LNCaP clone FGC (cell line): ENCODE measurements around the gene CSNK1E.
A peak's percentile ranks its signal among the peaks of the same experiment; 100 is the strongest.
"Not testable (repeated sequence)": the region's sequence is repeated elsewhere in the genome, so short reads cannot be mapped to it uniquely, and the experiment has no call there.

Experiments used
- DNase-seq: peaks from one replicate; pipeline ENCODE4 v3.0.0-alpha.2; 2011; ENCODE audit warnings: low read depth
- H3K4me3 ChIP-seq: 2 replicates; pipeline ENCODE4 v1.5.1; 2011; ENCODE audit warnings: mild to moderate bottlenecking, low read depth, low read length, control low read depth
- TF ChIP-seq, protein P1 (sequence below): IDR thresholded peaks from 2 replicates; pipeline ENCODE4 v1.5.1; 2012; ENCODE audit warnings: mild to moderate bottlenecking; ENCODE audit not compliant: control insufficient read depth, insufficient read depth; ENCODE audit errors: extremely low read depth

CSNK1E gene

GRCh38 chr22:38317122-38317994 lies at the start of gene CSNK1E:
CSNK1E (minus strand) TSS chr22:38317433; CDS start chr22:38314157, 3,276 bp downstream.
- TF ChIP-seq, protein P1, sequence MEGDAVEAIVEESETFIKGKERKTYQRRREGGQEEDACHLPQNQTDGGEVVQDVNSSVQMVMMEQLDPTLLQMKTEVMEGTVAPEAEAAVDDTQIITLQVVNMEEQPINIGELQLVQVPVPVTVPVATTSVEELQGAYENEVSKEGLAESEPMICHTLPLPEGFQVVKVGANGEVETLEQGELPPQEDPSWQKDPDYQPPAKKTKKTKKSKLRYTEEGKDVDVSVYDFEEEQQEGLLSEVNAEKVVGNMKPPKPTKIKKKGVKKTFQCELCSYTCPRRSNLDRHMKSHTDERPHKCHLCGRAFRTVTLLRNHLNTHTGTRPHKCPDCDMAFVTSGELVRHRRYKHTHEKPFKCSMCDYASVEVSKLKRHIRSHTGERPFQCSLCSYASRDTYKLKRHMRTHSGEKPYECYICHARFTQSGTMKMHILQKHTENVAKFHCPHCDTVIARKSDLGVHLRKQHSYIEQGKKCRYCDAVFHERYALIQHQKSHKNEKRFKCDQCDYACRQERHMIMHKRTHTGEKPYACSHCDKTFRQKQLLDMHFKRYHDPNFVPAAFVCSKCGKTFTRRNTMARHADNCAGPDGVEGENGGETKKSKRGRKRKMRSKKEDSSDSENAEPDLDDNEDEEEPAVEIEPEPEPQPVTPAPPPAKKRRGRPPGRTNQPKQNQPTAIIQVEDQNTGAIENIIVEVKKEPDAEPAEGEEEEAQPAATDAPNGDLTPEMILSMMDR = no peak
- DNase-seq = no peak
- H3K4me3 ChIP-seq = peak within 1 kb of the TSS; percentile 79

GRCh38 chr22:38365829-38366228 lies 48.6 kb upstream of the CSNK1E start:
- not testable (repeated sequence) for H3K4me3 ChIP-seq, DNase-seq

- DNase-seq, H3K4me3 ChIP-seq: not testable (repeated sequence)
Measured at GRCh38 chr22:38365174-38365573, 47.9 kb upstream of the CSNK1E start.

- not testable (repeated sequence) for DNase-seq, H3K4me3 ChIP-seq
Measured at GRCh38 chr22:38360560-38360959, 43.3 kb upstream of the CSNK1E start.

DNA sequence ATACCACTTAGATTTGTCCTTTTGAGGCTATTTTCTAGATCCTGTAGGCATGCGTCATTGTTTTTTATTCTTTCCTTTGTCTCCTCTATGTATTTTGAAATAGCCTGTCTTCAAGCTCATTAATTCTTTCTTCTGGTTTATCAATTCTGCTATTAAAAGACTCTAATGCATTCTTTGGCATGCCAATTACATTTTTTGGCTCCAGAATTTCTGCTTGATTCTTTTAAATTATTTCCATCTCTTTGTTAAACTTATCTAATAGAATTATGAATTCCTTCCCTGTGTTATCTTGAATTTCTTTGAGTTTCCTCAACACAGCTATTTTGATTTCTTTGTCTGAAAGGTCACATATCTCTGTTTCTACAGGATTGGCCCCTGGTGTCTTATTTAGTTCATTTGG lies 42.6 kb upstream of the CSNK1E start:
- DNase-seq, H3K4me3 ChIP-seq: not testable (repeated sequence)

DNA sequence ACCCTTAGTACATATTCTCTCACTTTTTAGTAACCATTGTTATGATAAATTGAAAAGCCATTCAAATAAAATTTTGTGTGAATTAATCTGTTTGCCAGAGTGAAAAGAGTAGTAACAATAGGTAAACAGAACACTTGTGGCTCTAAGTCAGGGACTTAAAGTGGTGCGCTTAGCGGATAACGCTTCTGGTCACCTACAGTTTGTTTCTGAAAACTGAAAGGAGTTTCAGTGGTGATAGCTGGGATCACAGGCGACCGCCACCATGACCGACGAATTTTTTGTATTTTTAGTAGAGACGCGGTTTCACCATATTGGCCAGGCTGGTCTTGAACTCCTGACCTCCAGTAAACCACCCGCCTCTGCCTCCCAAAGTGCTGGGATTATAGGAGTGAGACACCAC lies 40.7 kb upstream of the CSNK1E start:
- H3K4me3 ChIP-seq, DNase-seq: not testable (repeated sequence)

GRCh38 chr22:38355275-38355674 lies 38.0 kb upstream of the CSNK1E start:
- DNase-seq = no peak
- TF ChIP-seq, protein P1 = no peak
- H3K4me3 ChIP-seq = no peak overlapping the region

DNA sequence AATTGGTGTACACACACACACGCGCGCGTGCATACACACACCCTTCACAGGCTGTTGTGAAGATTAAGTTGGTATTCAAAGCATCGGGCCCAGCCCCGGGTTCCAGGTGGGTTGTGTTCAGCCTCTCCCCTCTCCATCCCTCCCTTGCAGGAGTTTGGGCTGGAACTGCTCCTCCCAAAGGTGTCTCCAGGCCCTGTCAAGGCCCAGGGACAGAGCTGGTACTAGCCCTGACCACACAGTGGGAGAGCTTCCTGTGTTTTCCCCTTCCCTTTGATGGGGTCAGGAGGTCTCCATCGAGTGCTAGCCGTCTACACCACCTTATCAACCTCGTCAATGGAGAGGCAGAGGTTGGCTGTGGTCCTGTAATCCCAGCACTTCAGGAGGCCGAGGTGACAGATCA lies 36.5 kb upstream of the CSNK1E start:
- no peak for DNase-seq
- TF ChIP-seq, protein P1 = no peak
- H3K4me3 ChIP-seq = no peak overlapping the region

DNA sequence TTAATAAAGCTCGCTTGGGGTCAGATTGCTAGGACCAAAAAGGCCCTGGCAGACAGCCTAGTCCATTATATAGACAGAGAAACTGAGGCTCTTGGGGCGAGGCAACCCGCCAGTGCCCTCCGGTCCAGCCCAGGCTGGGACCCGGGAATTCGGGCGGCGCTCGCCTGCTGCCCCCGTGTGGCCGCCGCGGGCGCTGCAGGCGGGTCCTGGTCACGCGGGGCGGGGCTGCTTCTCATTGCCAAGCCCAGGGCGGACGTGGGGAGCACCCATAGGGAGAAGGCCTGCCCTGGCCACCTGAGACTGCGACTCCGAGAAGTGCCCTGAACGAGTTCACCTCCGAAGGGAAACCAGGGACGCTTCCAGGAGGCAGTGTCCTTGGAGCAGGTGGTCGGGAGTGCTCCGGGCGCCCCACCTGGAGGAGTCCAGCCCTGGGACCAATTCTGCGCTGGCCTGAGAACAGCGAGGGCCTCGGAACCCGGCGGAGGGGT lies 36.0 kb upstream of the CSNK1E start:
- DNase-seq = no peak
- TF ChIP-seq, protein P1 = peak; percentile 93
- no peak overlapping the region for H3K4me3 ChIP-seq

DNA sequence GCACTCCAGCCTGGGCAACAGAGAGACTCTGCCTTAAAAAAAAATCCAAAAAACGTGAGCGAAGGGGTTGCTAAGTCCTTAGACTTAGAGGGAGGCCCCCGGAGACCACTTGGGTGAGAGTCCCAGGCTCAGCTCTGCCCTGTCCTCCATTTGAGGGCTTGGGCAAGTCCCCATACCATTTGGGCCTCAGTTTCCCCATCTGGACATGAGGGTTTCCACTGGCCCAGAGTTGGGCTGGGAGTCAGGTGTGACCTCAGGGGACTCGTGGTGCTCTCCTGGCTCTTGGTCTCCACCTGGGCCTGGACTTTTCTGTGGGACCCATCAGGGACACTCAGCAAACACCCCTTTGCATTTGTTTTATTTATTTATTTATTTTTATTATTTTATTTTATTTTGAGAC lies 35.2 kb upstream of the CSNK1E start:
- H3K4me3 ChIP-seq = no peak overlapping the region
- TF ChIP-seq, protein P1 = no peak
- no peak for DNase-seq
